DMS53 treated with DMSO at 0.1 percent for 48 hours (cell line): ENCODE data around the gene DEPDC1.
A peak's percentile ranks its signal among the peaks of the same experiment; 100 is the strongest.
"Not testable (repeated sequence)": the region's sequence is repeated elsewhere in the genome, so short reads cannot be mapped to it uniquely, and the experiment has no call there.

Experiments used
- DNase-seq: peaks from one replicate; lab custom pipeline; 2025; ENCODE audit not compliant: unreplicated experiment; lab: John Stamatoyannopoulos, UW

DEPDC1 gene

DNA sequence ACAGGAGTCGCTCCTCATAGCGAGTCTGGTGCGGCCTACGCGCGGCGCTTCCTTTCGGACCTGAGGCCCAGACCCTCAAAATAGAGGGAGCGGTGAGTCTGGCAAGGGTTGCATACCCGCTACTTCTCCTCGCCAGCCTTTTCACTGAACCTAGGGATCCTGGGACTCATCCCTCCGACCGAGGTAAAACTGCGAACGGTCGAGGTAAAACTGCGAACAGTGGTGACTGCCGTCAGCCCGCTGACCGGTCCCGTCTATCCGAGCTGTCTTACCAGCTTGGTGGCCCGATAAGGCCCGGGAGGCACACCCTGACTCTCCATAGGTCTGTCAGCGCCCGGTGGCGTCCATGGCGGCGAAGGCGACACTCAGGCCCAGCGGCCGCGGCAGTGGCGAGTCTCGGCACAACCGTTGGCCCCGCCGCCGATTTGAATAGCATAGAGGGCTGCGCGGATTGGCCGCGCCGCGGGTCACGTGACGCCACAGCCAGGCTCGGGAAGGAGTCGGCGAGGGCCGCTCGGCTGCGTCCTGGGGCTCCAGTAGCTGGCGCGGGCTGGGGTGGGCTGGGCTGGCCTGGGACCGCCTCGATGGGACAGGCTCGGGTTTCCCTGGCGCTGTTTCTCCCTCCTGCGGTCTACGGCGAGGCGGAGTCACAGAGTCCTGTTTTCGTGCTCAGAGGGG, at the start of gene DEPDC1:
Gene DEPDC1, minus strand, starts transcription at position 403 of the 678 bp plus-strand sequence. Its CDS starts 83 bp downstream, at position 320.
- peak; percentile 97 for DNase-seq

GRCh38 chr1:68544651-68545050, 47.8 kb upstream of the DEPDC1 start:
- no peak for DNase-seq

DNA sequence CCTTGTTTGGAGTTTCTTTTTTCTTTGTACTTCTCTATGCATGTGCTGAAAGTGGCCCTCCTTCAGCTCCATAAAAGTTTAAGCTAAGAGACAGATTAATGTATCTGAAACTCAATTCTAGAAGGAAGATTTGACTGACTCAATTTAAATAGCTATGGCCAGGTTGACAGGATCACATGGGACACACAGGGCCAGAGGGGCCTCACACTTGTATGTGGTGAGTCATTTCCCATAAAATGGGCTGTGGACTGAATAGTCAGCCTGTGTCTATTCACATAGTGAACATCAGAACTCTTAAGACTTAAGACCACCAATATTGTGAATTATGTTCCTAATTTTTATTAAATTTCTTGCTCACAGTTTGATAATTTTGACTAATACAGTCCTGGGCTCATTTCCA, 45.7 kb upstream of the DEPDC1 start:
- peak; percentile 54 for DNase-seq

- DNase-seq, result no peak
Observed at GRCh38 chr1:68538941-68539340, 42.1 kb upstream of the DEPDC1 start.

DNA sequence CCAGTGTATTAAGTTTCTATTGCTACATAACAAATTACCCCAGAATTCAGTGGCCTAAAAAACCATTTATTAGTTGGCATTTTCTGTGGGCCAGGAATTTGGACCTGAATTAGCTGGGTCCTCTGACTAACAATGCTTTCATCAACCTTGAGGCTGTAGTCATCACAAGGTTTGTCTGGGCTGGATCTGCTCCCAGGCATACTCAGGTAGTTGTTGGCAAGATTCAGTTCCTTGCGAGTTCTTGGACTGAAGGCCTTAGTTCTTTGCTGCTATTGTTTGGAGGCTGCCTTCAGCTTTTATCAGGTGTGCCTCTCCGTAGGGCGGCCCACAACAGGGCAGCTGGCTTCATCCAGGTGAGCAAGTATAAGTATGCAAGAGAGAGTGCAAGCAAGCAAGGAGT, 31.4 kb upstream of the DEPDC1 start:
- DNase-seq, result no peak

DNA sequence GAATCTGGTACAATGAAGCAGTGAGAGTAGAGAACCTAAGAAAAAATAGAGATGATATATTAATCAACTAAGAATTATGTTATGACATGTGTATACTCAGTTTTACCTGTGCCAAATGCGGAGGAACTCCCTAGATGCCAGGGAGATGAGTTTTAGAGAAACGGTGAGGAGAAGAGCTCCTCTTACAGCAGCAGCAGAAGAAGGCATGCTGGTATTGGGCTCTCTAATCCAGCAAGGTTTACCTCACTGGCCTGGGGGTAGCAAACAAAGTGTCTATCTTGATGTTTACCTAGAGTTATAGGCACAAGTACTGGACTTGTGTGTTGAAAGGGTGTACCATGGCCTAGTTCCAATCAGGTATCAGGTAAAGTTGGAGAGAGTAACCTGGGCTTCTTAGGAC, 28.9 kb upstream of the DEPDC1 start:
- DNase-seq, result no peak

- no peak for DNase-seq
Observed at GRCh38 chr1:68521286-68521685, 24.4 kb upstream of the DEPDC1 start.

DNA sequence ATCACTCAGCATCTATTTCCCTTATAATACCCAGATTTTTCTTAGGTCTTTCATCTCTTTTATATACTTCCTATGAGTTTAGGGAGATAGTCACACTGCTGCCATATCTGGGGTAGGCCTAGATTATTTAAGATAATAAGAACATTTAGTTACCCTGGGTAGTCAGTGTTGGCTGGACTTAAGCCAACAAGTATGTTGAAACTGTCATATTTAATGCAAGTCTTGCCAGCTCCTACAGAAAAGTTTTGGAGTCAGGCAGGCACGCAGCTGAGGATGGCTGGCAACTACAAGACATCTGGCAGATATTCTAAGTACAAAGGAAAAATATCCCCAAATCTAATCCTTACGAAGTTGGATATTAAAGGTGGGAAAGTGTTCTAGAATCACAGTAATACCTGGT, 19.2 kb upstream of the DEPDC1 start:
- no peak for DNase-seq

- DNase-seq, result no peak
Observed at GRCh38 chr1:68511254-68511653, 14.4 kb upstream of the DEPDC1 start.

DNA sequence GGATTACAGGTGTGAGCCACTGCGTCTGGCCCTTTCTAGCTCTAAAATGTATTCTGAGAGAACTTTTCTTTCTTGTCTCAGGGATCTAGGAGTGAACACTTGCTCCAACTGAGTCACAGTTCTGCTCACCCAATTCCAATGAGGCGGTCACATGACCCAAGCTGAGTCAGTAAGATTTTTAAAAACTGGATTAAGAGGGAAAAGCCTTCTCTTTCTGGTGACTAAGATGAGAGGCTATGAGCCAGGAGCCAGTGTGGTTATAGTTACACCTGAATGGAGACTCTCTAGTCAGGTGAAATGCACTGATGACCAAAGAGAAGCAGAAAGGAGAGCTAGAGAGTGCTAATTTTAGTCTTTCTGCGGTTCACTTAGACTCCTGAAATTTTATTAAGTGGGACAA, 9.5 kb upstream of the DEPDC1 start:
- no peak for DNase-seq

- no peak for DNase-seq
Observed at GRCh38 chr1:68503085-68503484, 6.2 kb upstream of the DEPDC1 start.

GRCh38 chr1:68497358-68497698, 446 bp upstream of the DEPDC1 start:
- DNase-seq, result no peak

DNA sequence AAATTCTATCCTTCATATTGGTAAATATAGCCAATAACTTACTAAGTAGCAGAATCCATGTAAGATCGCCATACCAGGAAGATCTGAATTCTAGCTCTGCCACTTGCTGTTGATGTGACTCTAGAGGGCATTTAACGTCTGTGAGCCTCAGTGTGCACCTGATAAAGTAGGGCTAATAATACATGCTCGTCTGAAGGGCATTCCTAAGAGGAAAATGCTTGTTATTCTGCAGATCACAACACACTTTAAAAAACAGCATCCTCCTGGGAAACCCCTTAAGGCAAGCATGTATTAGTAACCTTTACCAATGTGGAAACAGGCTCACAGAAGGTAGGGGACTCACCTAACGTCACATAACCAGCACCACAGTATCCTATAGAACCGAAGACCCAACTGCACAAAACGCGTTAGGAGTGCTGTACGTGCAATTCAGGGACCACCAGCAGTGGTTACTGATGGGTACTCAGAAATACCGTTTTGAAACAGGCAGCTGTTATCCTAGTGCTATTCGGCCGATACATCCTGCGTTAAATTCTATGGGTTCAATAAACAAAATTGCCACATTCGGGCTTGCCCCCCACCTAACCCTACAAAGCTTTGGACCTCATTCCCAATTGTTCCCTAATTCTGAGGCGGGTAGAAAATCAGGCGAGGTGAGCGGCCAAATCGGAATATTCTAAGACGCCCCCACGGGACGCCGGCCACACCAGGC, 758 bp downstream of the DEPDC1 start:
- DNase-seq, result peak; percentile 37

DNA sequence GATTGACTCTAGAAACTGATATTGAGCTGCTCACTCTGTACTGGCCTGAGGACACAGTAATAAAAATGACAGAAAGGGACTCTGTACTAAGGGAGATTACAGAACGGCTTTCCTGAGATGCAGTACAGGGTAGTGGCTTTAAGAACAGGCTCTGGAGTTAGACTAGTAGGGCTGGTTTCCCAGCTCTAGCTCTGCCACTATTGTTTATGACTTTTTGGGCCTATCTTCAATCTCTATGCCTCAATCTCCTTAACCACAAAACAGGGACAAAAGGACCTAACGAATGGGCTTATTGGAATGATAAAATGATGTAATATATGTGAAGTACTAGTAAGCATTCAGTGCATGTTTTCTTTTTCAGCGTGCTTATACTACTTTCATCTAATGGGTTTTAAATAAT, 1.4 kb downstream of the DEPDC1 start:
- DNase-seq, result no peak

- no peak for DNase-seq
Observed at GRCh38 chr1:68493193-68493592, 3.7 kb downstream of the DEPDC1 start.

DNA sequence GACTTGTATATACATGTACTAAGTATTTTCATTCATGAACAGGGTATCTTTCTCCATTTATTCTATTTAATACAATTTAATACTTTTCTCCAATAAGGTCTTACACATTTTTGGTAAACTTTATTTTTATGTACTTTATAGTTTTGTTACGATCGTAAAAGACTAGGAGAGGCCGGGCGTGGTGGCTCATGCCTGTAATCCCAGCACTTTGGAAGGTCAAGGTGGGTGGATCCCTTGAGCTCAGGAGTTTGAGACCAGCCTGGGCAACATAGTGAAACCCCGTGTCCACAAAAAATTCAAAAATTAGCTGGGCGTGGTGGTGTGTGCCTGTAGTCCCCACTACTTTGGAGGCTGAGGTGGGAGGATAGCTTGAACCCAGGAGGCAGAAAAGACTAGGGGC, 4.6 kb downstream of the DEPDC1 start:
- not testable (repeated sequence) for DNase-seq

DNA sequence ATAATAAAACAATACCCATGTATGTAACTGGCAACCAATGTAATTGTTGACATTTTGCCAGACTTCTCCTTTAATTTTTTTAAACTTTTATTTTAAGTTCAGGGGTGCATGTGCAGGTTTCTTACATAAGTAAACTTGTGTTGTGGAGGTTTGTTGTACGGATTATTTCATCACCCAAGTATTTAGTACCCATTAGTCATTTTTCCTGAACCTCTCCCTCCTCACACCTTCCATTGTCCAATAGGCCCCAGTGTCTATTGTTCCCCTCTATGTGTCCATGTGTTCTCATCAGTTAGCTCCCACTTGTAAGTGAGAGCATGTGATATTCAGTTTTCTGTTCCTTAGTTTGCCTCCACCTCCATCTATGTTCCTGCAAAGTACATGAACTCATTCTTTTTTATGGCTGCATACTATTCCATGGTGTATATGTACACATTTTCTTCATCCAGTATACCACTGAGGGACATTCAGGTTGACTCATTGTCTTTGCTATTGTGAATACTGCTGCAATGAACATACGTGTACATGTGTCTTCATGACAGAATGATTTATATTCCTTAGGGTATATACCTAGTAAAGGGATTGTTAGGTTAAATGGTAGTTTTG, 6.7 kb downstream of the DEPDC1 start:
- no peak for DNase-seq

- no peak for DNase-seq
Observed at GRCh38 chr1:68485431-68486022, 11.4 kb downstream of the DEPDC1 start.

- DNase-seq, result no peak
Observed at GRCh38 chr1:68484618-68485017, 12.3 kb downstream of the DEPDC1 start.

DNA sequence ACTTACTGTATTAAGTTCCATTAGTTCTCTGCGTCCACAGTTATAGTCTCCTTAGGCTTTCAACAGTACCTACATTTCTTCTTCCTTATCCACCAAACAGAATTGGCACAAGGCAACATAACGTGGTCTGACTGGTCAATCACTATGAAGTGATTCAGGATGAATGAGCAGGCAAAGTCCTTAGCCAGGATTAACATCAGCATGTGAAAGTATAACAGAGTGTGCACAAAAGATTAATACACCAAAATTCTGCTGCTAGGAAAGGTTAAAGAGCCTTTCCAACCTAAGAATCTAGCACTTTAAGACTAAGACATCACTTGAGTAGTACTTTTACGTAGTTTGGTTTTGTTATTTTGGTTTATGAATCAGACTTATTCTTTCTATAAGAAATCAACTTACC, 15.8 kb downstream of the DEPDC1 start:
- no peak for DNase-seq

GRCh38 chr1:68479501-68479900, 17.4 kb downstream of the DEPDC1 start:
- DNase-seq, result no peak

DNA sequence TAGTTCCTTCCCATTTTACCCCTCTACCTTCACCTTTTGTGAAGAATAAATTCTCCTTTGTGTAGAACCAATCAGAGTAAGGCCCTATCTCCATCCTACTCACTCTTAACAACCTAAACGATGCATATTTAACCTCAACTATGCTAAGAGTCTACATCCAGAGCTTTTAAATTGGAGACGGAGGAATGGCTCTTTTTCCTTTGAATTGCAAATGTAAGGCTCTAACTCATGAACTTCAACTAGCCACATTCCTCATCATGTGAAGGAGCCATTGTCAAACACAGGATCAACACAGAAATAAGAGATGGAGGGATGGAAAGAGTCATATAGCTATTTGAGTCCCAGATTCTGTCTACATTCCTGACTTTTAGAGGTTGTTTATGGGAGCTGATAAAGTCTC, 18.2 kb downstream of the DEPDC1 start:
- no peak for DNase-seq
